Measurements from ENCODE around the gene CBX4. TPM values are rescaled to one million over a fixed set of nuclear protein-coding genes. Genes with fewer than 3 reads are reported as not detected.

Gene CBX4
- total and polyA plus RNA-seq, 2 experiments from 2014 or later: 1.4 to 4.6 TPM

DNA sequence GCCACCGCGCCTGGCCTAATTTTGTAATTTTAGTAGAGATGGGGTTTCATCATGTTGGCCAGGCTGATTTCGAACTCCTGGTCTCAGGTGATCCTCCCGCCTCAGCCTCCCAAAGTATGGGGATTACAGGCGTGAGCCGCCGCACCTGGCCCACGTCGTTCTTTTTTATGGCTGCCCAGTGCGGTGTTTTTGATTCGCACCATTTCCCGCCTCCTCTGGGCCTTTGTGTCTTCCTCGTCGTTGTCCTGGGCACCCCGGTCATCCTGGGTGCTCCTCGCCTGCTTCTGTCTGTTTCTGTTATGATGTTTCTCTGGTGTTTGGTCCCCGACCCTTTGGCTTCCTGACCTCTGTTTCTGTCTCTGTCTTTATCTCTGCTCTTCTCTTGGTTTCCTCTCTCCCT, 15.0 kb downstream of the CBX4 start (continued):
- TF ChIP-seq, protein P1, sequence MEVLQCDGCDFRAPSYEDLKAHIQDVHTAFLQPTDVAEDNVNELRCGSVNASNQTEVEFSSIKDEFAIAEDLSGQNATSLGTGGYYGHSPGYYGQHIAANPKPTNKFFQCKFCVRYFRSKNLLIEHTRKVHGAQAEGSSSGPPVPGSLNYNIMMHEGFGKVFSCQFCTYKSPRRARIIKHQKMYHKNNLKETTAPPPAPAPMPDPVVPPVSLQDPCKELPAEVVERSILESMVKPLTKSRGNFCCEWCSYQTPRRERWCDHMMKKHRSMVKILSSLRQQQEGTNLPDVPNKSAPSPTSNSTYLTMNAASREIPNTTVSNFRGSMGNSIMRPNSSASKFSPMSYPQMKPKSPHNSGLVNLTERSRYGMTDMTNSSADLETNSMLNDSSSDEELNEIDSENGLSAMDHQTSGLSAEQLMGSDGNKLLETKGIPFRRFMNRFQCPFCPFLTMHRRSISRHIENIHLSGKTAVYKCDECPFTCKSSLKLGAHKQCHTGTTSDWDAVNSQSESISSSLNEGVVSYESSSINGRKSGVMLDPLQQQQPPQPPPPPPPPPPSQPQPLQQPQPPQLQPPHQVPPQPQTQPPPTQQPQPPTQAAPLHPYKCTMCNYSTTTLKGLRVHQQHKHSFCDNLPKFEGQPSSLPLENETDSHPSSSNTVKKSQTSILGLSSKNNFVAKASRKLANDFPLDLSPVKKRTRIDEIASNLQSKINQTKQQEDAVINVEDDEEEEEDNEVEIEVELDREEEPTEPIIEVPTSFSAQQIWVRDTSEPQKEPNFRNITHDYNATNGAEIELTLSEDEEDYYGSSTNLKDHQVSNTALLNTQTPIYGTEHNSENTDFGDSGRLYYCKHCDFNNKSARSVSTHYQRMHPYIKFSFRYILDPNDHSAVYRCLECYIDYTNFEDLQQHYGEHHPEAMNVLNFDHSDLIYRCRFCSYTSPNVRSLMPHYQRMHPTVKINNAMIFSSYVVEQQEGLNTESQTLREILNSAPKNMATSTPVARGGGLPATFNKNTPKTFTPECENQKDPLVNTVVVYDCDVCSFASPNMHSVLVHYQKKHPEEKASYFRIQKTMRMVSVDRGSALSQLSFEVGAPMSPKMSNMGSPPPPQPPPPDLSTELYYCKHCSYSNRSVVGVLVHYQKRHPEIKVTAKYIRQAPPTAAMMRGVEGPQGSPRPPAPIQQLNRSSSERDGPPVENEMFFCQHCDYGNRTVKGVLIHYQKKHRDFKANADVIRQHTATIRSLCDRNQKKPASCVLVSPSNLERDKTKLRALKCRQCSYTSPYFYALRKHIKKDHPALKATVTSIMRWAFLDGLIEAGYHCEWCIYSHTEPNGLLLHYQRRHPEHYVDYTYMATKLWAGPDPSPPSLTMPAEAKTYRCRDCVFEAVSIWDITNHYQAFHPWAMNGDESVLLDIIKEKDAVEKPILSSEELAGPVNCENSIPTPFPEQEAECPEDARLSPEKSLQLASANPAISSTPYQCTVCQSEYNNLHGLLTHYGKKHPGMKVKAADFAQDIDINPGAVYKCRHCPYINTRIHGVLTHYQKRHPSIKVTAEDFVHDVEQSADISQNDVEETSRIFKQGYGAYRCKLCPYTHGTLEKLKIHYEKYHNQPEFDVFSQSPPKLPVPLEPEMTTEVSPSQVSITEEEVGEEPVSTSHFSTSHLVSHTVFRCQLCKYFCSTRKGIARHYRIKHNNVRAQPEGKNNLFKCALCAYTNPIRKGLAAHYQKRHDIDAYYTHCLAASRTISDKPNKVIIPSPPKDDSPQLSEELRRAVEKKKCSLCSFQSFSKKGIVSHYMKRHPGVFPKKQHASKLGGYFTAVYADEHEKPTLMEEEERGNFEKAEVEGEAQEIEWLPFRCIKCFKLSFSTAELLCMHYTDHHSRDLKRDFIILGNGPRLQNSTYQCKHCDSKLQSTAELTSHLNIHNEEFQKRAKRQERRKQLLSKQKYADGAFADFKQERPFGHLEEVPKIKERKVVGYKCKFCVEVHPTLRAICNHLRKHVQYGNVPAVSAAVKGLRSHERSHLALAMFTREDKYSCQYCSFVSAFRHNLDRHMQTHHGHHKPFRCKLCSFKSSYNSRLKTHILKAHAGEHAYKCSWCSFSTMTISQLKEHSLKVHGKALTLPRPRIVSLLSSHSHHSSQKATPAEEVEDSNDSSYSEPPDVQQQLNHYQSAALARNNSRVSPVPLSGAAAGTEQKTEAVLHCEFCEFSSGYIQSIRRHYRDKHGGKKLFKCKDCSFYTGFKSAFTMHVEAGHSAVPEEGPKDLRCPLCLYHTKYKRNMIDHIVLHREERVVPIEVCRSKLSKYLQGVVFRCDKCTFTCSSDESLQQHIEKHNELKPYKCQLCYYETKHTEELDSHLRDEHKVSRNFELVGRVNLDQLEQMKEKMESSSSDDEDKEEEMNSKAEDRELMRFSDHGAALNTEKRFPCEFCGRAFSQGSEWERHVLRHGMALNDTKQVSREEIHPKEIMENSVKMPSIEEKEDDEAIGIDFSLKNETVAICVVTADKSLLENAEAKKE (CRISPR knock-in tag; IDR thresholded peaks at IDR 0.05): no peak
- no peak for TF ChIP-seq STAT1 (IDR thresholded peaks at IDR 0.05; ENCODE audit: unreplicated experiment)

DNA sequence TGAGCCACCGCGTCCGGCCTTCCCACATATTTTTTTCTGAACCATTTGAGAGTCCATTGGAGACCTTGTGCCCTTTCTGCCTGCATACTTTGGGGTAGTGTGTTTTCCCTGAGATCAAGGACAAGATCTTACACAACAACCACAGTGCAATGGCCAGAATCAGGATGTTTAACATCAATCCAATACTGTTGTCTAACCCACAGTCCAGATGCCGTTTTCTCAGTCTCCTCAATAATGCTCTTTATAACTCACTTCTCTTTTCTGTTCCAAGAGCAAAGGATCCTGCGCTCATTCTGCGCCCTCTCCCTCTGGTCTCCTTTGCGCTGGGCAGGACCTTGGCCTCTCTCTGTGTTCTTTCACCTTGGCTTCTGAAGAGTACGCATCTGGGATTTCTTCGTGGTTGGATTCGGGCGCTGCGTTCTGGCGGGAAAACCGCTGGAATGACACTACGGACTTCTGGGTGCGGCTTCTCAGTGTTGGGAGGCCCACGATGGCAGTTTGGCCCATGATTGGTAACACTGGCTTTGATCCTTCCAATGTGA, 16.6 kb downstream of the CBX4 start:
- no peaks in the 10 kb centered on the region for H3K4me1 ChIP-seq (ENCODE audit: insufficient read depth)
- H2AFZ ChIP-seq: no peak overlapping the region
- H4K20me1 ChIP-seq (replicated peaks; ENCODE audit: insufficient read depth): no peaks in the 10 kb centered on the region
- peaks cover 7% of the 10 kb centered on the region; the same call in 2 of the 3 replicates for H3K9me3 Mint-ChIP-seq
- H3K27me3 Mint-ChIP-seq (ENCODE audit: insufficient read depth, low read depth, poor library complexity): peaks cover 73% of the 10 kb centered on the region
- ATAC-seq: no peak
- H3K27me3 ChIP-seq (ENCODE audit: insufficient read depth): peaks cover 91% of the 10 kb centered on the region
- H3K4me3 ChIP-seq: no peak overlapping the region
- H3K4me2 ChIP-seq: no peak overlapping the region
- TF ChIP-seq, protein P1 (CRISPR knock-in tag; IDR thresholded peaks at IDR 0.05): no peak
- TF ChIP-seq EZH2 (IDR thresholded peaks at IDR 0.05; ENCODE audit: low read depth, unreplicated experiment): peak; percentile 35
- no peak for TF ChIP-seq CREB1 (CRISPR knock-in tag; IDR thresholded peaks at IDR 0.05; ENCODE audit: low read depth)
- H3K27ac Mint-ChIP-seq: no peak overlapping the region
- H3K36me3 ChIP-seq (ENCODE audit: insufficient read depth): no peaks in the 10 kb centered on the region
- H3K4me1 Mint-ChIP-seq: peaks cover 11% of the 10 kb centered on the region
- H3F3A ChIP-seq (replicated peaks; ENCODE audit: low read depth): 0 out of 2 replicates have a peak, but pooled peaks cover 13% of the 10 kb centered on the region
- no peak for DNase-seq (ENCODE audit: low spot score)
- no peaks in the 10 kb centered on the region for H3K9me2 ChIP-seq (ENCODE audit: insufficient read depth)
- no peaks in the 10 kb centered on the region for H3K79me2 ChIP-seq (replicated peaks; ENCODE audit: insufficient read depth)
- no peak overlapping the region for H3K4me3 Mint-ChIP-seq
- H3K27ac ChIP-seq (ENCODE audit: low read depth): no peak overlapping the region
- peaks cover 4% of the 10 kb centered on the region; the same call in 1 of the 3 replicates for H3K36me3 Mint-ChIP-seq (ENCODE audit: low read depth)

Data from GM23338 (cell line).